HG02938 (cell line): ENCODE data around the gene NOVA2.

Experiments
- ATAC-seq: cut with Tn5 transposase; IDR thresholded peaks from one replicate; pipeline ENCODE4 v1.9.1; 2021; ENCODE audit warnings: mild to moderate bottlenecking, moderate library complexity; ENCODE audit not compliant: unreplicated experiment

The NOVA2 gene

DNA sequence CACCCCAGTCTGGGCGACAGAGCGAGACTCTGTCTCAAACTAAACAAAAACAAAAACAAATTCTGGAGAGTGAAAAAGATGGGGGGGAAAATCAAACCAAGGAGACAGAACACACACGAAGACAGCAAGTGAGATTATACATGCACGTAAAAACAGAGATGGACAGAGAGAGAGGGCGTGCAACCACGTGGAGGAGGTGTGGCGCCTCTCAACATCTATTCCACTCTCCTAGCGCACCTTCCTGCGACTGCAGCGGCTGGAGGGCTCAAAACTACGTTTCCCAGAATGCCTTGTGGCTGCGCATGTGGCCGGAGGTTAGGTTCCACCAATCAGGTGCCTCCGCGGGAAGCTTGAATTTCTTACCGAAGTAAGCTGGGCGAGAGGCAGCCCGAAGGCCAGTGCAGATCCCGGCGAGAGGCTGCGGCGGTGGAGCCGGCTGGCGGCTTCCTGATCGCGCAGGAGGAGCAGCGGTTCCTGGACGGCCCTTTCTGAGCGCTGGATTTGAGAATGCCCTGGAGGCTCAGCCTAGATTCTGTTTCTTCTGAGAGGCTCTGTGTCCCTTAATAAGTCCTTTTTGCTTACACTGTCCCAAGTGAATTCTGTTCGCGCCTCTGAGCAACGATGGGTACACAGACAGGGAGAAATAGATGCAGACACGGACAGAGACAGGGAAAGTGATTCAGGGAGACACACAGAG lies 46.0 kb downstream of the NOVA2 start:
- peak; percentile 54 for ATAC-seq

DNA sequence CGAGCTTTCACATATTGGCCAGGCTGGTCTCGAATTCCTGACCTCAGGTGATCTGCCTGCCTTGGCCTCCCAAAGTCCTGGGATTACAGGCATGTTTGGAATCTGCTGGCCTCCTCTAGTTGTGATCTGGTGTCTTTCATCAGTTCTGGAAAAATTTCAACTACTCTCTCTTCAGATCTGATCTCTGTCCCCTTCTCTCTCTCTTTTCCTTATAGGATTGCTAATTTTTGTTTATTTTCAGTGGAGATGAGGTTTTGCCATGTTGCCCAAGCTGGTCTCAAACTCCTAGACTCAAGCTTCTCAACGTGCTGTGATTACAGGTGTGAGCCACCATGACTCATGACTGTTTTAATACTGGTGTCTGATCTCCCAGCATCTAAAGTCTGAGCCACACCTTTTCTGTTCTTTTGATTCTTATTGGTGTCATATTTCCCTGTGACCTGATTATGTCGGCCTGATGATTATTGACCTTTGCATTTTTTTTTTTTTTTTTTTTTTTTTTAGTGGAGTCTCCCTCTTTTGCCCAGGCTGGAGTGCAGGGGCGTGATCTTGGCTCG lies 48.7 kb downstream of the NOVA2 start:
- no peak for ATAC-seq

DNA sequence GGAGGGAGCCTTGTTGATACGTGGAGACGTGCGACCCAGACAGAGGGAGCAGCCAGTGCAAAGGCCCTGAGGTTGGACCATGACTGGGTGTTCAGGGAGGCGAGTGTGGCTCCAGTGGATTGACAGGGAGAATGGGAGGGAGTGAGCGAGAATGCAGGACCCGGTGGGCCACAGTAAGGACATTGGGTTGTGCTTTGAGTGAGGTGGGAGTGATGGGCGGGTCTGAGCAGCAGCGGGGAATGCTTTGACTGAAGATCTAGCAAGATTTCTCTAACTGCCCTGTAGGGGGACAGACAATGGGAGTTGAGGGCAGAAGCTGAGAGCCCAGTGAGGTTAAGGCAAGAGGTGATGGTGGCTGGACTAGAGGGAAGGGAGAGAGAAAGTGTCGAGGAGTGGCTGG lies 51.4 kb downstream of the NOVA2 start:
- no peak for ATAC-seq

GRCh38 chr19:45920458-45920857 lies 53.2 kb downstream of the NOVA2 start:
- ATAC-seq = no peak

- no peak for ATAC-seq
Observed at GRCh38 chr19:45919678-45920077, 54.0 kb downstream of the NOVA2 start.

DNA sequence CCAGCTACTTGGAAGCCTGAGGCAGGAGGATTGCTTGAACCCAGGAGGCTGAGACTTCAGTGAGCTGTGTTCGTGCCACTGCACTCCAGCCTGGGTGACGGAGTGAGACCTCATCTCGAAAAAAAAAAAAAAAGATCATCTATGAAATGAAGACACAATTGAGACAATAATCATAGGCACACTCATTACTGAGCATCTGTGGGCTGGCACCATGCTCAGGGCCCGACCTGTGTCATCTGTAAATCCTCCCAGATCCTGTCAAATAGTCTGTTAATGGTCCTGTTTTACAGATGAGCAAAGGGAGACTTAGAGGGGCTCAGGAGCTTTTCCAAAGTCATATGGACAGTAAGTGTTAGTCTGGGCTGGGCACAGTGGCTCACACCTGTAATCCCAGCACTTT lies 54.9 kb downstream of the NOVA2 start:
- no peak for ATAC-seq

DNA sequence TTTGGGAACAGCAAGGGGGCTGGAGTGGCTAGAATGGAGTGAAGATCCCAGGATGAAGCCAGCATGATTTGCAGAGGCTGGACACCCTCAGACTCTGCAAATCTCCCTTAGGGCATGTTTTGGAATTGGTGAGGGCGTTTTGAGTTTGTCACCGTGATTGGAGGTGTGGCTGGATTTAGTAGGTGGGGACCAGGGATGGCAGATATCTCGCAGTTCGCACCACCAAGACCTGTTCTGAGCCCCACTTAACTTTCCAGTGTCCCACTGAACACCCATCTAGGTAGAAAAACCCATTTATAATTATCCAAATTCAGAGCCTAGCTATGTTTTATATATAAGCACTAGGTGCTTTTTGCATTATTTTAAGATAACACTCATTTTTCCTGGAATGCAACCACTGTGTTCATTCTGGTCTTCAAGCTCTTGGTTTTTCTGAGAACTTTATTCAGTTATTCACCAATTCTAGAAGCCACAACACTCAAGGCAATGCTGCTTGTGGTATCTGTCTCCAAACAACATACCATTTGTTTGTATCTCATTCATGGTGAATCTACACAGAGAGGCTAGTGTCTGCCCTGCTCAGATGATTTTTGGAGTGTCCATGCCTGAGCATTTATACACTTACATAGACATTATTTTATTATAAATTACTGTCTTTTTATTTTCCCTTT lies 56.1 kb downstream of the NOVA2 start:
- ATAC-seq = no peak

GRCh38 chr19:45913874-45914830 lies 59.5 kb downstream of the NOVA2 start, which contains the start of gene NANOS2:
Gene NANOS2 (minus strand): TSS chr19:45914778. CDS start chr19:45914693, 85 bp downstream.
- no peak for ATAC-seq

DNA sequence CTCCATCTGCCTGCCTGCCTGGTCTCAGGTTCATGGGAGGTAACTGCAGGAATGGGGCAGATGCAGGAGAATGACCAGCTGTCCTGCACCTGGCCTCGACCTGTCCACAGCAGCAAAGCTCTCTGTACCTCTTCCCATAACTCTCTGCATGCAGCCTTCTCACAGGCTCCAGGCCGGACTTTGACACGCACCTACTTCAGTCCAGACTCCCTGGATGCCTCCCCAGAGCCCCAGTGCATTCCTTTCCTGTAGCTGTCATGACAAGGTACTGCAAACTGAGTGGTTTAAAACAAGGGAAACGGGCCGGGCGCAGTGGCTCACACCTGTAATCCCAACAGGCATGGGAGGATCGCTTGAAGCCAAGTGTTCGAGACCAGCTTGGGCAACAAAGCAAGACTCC lies 62.4 kb downstream of the NOVA2 start:
- no peak for ATAC-seq

DNA sequence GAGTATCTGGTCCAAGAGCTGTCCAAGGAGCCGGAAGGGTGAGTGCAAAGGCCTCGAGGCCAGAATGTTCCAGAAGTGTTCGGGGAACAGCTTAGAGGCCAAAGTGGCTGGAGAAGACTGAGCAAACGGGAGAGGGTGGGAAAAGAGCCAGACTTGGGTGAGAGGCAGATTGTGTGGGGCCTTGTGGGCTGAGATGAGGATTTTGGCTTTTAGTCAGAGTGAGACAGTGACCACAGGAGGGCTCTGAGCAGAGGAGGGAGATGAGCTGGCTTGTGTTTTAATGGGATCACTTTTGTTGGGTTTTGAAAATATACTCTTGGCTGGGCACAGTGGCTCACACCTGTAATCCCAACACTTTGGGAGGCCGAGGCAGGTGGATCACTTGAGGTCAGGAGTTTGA lies 64.7 kb downstream of the NOVA2 start:
- ATAC-seq = no peak

DNA sequence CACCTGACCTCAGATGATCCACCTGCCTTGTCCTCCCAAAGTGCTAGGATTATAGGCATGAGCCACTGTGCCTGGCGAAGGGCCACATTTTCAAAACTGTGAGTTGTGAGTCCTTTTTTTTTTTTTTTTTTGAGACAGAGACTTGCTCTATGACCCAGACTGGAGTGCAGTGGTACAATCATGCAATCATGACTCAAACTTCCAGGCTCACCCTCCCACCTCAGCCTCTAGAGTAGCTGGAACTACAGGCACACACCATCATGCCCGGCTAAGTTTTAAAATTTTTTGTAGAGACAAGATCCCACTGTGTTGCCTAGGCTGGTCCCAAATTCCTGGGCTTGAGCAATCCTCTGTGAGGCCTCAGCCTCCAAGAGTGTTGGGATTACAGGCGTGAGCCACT lies 67.4 kb downstream of the NOVA2 start:
- ATAC-seq = no peak

DNA sequence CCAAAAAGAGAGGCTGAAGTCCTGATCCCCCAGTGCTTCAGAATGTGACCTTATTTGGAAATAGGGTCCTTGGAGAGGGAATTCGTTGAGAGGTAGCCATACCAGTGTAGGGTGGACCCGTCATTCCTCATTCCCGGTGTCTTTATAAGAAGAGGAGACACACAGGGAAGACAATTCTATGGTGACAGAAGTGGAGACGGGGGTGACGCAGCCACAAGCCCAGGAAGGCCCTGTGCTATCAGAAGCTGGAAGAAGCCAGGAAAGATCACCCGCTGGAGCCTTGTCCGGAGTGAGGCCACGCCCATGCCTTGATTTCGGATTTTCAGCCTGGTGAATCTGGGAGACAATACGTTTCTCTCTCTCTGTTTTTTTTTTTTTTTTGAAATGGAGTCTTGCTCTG lies 68.7 kb downstream of the NOVA2 start:
- ATAC-seq = no peak

DNA sequence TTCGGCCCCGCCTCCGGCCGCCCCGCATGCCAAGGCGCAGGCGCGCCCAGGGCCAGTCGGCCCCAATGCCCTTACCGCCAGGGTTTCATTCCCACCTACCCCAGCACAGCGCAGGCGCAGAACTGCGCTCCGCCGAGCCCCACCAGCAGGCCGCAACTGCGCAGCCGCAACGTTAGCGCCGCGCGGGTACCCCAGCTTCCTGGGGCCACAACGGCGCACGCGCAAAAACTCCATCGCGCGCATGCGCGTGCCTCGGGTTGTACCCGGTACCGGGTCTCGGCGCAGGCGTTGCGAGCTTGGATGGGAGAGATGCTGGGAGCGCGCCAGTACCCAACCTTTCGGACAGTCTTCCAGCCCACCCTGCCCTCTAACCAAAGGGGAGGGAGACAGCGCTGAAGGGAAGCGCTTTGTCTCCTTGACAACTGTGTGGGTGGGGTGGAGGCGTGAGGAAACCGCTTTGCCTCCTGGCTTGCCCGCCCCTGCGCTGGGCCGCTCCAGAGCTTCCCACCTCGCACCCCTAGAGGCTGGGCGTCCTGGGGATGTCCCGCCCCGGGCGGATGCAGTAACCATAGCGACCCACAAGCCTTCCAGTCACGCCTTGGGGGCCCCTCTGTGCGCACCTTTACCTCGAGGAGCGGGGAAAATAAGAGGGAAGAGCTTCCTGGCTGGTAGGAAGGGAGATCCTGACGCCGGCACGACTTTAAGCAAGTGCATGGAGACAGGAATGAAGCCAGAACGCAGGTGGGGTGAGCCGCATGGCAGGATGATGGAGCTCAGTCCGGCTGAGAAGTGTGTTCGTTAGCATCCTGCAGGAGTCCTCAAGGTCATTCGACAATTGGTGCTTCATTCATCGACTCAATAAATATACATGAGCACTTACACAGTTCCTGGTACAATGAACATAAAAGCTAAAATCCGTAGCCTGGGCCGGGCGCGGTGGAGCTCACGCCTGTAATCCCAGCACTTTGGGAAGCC lies 70.7 kb downstream of the NOVA2 start:
- peak; percentile 85 for ATAC-seq

DNA sequence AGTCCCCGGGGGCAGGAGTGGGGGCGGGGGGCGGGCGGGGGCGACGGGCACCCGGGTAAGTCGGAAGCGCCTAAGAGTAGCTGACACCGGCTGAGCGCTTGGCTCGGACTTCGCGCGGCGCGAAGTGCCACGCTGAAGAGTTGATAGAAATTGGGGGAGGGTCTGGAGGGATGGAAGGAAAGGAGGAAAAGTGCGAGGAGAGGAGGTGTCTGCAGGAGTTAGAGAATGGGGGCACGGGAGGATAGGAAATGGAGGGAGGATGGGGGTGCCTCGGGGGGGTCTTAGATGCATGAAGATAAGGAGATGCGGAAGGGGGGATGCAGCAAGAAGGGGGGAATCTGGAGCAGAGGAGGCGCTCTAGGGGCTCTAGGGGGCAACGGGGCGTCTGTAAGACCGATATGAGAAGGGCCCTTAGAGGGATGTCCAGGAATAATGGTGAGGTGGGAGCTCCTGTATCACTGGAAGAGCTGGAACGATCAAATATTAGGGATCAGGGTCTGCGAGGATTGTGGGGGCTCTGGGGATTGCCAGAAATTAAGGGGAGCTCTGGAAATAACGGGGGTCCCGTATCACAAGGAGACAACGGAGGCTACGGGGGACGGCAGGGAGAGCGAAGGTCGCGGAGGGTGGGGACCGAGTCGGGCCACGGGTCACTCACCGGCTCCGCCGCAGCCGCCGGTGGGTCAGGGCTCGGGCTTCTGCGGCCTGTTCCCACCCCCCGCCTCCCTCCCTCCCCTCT lies 71.6 kb downstream of the NOVA2 start, which contains the start of gene MYPOP:
TSS of gene MYPOP (minus strand) at position 702 of the 739 bp plus-strand sequence. CDS start 840 bp downstream, outside the sequence.
- ATAC-seq = no peak

DNA sequence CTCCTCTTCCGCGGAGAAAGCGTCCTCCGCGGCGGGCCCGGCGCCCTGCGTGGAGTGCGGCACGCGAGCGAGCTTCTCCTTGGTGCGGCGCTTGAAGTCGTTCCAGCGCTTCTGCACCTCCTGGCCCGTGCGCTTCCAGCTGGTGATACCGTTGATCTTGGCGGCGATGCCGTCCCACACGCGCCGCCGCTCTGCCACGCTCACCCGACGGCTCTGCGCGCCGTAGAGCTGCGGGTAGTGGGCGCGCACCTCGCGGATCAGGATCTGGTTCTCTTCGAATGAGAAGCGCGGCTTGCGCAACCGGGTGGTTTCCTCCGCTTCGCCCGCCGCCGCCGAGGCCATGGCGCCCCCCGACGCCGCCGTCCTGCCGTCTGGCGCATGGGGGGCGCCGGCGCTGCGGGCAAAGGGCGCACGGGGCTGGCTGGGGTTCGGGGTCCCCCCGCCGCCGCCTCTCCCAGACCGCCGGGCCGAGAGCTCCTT lies 72.2 kb downstream of the NOVA2 start:
- ATAC-seq = no peak

DNA sequence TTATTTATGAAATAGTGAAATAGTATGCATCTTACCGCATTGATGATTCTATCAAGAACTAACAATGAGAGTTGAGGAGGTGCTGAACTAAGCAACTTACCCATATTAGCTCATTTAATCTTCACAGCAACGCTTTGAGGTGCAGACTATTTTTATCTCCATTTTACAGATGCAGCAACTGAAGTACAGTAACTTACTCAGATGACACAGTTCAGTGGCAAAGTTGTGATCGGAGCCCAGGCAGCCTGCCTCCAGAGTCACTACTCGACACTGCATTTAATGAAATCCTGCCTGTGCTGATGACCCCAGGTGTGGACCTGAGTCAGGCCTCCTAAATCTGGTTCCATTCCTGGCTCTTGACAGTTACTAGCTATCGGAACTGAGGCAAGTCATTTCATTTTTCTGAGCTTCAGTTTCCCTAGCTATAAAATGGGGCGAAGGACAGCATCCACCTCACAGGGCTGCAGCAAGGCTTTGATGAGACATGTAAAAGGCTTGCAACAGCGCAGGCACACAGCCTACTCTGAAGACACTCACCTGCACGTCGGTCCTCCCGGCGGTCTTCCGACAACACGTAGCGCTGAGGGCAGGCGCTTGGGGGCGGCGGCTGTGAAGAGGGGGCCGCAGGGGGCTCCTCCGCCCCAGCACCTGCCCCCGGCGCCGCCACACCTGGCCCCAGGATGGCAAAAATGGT lies 72.8 kb downstream of the NOVA2 start:
- ATAC-seq = no peak

- ATAC-seq = no peak
Observed at GRCh38 chr19:45899919-45900589, 73.6 kb downstream of the NOVA2 start.

DNA sequence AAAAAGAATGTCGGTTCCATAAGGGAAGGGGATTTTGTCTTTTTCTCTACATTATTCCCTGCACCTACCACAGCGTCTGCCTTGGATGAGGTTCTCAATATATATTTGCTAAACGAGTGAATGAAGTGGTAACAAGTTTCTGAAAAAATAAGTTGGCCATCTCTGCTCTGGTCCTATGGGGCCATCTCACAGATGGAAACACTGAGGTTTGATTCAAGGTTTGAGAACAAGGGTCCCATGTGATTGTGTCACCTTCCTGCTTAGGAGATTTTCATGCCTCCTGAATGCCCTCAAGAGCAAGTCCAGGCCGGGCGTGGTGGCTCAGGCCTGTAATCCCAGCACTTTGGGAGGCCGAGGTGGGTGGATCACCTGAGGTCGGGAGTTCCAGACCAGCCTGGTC lies 74.4 kb downstream of the NOVA2 start:
- no peak for ATAC-seq
